NCI-H2227 (cell line): Measurements from ENCODE around the gene FUT2.
A peak's percentile ranks its signal among the peaks of the same experiment; 100 is the strongest.

Source experiments
- DNase-seq: peaks from one replicate; lab custom pipeline; 2025; ENCODE audit not compliant: unreplicated experiment; lab: John Stamatoyannopoulos, UW

Gene FUT2

DNA sequence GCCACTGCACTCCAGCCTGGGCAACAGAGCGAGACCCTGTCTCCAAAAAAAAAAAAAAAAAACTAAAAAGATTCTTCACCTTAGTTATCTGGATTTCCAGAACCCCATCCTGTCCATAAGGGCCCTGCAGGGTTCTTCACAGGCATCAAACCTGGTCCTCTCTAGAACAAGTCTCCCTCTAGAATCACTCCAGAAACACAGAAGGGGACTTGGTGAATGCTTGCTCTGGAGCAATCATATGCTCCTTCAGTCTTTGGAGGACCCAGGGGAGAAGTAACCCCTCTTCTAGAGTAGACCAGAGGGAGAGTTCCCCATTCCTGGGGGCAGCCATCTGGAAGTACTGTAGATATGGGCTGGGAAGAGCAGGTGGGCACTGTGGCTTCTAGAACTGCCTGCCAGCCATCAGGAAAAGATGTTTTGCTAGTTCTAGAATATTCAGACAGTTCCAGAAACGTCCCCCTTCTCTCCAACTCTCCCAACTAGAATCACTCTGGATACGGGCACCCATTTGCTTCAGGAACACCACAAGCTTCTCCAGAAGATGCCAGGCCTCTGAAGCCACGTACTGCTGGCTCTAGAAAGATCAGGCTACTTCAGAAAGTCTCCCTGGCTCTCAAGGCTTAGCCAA, 53.9 kb downstream of the FUT2 start:
- DNase-seq: no peak

GRCh38 chr19:48750351-48750750, 54.6 kb downstream of the FUT2 start:
- no peak for DNase-seq

DNA sequence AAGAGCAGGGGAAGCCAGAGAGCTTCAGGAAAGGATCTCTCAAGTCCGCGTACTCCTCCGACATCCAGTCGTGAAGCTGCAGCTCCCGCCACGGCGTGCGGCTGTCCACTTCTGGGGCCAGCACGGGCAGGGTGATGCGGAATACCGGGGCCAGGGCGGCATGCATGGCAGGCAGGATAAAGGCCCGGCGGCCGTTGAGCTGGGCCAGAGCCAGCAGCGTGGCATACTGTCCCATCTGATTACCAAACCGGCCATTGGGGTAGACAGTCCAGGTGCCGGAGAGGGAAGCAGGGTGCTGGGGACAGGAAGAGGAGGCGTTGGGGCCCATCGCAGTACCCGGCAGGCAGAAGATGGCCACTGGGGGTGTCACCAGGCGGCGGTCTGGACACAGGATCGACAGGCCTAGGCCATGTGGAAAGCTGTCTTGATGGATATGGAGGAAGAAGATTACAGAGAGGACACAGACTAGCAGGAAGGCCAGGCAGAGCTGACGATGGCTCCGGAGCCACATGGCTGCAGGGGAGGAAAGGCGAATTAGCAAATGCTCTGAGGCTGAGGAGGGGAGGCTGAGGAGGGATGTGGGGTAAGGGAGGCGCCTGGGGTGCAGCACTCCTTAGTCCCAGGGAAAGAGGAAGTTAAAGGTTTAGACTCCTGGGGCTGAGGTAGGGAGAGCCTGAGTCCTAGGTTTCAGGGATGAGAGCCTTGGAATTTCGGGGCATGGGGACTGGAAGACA, 55.2 kb downstream of the FUT2 start:
- no peak for DNase-seq

- peak; percentile 36 for DNase-seq
Observed at GRCh38 chr19:48751845-48752495, 56.2 kb downstream of the FUT2 start.

- DNase-seq: peak; percentile 87
Observed at GRCh38 chr19:48752496-48753365, 57.0 kb downstream of the FUT2 start, which contains the start of gene FUT1. Gene FUT1 (minus strand): TSS chr19:48752641. CDS start chr19:48751281, 1,360 bp downstream.

DNA sequence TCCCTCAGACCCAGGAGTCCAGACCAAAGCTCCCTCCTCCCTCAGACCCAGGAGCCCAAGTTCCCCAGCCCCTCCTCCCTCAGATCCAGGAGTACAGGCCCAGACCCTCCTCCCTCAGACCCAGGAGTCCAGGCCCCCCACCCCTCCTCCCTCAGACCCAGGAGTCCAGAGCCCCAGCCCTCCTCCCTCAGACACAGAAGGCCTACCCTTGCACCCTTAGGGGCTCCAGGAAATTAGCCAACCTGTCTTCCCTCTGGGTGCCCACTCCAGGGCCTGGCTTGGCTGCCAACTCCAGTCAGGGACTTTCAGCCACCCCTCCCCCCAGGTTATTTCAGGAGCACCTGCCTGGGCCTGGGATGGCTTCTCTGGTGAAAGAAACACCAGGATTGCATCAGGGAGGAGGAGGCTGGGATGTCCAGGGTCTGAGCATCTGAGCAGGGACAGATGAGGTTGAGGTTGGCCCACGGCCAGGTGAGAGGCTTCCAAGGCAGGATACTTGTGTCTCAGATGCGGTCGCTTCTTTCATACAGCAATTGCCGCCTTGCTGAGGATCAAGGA, 59.4 kb downstream of the FUT2 start, which contains the start of gene FGF21:
FGF21 (plus strand) TSS at position 441 of the 558 bp plus-strand sequence. CDS start 713 bp downstream, outside the sequence.
- no peak for DNase-seq
